Esophagus mucosa (tissue), 1 donor: ENCODE measurements around the gene NR1H4. TPM values are rescaled to one million over a fixed set of nuclear protein-coding genes. Genes with fewer than 3 reads are reported as not detected.
"Not testable (repeated sequence)": the region's sequence is repeated elsewhere in the genome, so short reads cannot be mapped to it uniquely, and the experiment has no call there.

ENCODE experiments used
- ATAC-seq: fragments of 200-7000 bp; cut with Tn5 transposase; one replicate; pipeline ENCODE4 v1.9.1; 2020
- total RNA-seq: library from RNA; stranded (reverse); gene quantifications from one replicate; pipeline ENCODE4 v1.2.4, GENCODE V29; 2023
- donor health status: DM: yes; HTN: yes; CAD: no.

Gene NR1H4
- total RNA-seq, 1 donor from 2014 or later: not detected

DNA sequence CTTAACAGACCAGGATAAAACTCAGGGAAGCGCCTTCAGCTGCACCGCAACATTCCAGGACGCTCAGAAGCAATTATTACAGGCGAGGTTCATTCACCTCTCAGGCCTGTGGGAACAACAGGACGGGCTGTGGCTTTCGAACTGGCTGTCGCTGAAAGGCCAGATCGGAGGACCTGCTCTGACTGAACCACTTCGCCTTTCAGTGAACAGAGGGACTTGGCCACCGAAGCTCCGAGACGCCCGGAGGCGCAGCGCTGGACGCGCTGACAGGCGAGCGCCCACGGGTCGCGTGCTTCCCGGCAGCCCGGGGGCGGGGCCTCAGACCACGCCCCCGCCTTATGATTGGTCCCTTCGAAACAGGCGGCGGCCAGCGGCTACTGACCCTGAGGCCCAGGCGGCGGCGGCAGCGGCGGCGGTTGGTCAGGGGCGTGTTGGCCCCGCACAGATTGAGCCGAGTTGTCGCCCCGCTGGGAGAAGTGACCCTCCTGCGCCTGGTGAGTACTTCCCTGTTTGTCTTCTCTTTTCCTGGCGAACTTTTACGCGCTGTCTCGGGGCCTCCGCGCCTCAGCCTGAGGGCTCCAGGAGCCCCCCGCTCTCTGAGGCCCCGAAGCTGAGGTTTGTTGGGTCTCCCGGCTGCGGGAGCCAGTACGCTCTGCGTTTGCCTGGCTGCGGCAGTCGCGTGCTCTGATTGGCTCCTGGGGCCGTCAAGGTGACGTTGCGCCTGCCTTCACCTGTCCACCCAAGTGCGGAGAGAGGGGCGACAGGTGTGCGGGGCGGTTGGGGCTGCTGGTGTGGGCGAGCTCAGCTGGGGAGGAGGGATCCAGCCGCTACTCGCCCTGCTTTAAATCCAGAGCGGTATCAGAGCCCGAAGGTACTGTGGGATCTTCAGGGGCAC lies 99.9 kb downstream of the NR1H4 start, which contains the start of gene GAS2L3:
Gene GAS2L3, plus strand, starts transcription at position 393 of the 895 bp plus-strand sequence. CDS start 21,221 bp downstream, outside the sequence.
- peak; percentile 95 for ATAC-seq

- peak; percentile 19 for ATAC-seq
Observed at GRCh38 chr12:100574187-100575074, 100.8 kb downstream of the NR1H4 start.

DNA sequence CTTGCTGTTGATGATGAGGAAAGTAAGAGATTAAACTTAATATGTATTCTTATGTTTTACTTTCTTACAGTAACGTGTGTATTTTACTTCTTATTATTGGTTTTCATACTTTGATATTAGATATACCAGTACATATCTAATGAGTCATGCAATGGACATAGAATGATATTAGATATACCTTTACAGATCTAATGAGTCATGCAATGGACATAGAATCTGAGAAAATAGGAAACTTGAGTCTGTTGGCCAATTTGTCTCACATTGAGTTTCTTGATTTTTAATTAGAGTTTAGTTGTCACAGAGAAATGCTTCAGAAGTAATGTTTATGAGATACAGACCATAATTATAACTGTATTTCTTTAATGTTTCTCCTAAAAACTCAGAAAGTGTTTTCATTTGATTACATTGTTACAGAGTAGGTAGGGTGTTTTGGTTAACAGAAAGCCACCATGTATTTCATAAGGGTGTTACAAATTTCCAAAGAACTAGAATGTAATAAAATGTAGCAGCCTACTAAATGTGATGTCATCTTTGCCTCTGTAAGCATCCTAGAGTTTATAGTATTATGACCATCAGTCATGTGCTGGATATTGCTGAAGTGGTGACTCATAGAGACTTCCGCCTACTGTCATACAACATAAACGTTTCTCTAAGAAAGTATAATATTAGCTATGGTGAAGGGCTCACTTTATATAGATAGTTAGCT lies 102.8 kb downstream of the NR1H4 start:
- peak; percentile 69 for ATAC-seq

DNA sequence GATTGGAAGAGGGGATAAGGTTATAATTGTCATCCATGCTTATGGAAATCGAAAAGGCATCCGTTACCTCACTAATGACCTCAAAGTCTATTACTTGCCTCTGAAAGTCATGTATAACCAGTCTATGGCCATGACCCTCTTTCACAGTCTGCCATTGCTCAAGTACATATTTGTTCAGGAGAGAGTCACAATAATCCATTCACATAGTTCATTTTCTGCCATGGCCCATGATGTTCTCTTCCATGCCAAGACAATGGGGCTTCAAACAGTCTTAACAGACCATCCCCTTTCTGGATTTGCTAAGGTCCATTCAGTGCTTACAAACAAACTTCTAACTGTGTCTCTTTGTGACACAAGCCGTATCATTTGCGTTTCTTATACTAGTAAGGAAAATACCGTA lies 105.3 kb downstream of the NR1H4 start:
- no peak for ATAC-seq

GRCh38 chr12:100579844-100580243 lies 106.2 kb downstream of the NR1H4 start:
- ATAC-seq: no peak

GRCh38 chr12:100584256-100584655 lies 110.6 kb downstream of the NR1H4 start:
- ATAC-seq: no peak

DNA sequence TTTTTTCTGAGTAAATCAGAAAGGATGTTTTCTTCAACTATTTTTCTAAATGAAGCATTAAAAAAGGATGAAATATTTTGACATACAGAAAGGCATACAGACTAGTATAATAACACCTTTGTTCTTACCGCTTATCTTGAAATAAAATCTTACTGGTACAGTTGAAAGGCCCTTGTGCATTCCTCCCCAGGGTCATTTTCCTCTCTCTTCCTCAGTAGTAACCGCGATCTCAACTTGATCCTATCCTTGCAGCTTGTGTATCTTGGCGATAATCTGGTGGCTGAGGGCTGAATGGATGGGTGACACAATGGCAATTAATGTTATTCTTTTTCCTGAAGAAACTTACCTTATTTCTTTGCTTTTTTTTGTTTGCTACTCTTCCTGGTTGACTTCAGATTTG lies 118.3 kb downstream of the NR1H4 start:
- no peak for ATAC-seq

DNA sequence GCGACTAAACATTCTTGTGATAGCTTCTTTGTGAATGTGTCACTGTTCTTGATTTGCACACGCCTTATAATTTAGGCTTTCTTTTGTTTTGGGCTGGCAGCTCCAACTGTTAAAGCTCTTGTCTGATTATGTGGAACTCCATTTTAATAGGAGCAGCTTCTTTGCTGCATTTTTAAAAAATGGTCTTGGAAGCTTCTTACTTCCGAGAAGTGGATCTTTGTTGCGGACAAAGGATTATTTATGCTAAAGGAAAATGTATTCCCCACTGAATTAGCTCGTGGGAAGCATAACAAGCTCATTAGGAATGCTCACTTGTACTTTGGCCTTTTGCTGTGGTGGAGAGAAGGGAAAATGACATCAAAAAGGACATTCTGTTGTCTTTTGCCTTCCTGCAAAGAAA lies 119.8 kb downstream of the NR1H4 start:
- no peak for ATAC-seq

DNA sequence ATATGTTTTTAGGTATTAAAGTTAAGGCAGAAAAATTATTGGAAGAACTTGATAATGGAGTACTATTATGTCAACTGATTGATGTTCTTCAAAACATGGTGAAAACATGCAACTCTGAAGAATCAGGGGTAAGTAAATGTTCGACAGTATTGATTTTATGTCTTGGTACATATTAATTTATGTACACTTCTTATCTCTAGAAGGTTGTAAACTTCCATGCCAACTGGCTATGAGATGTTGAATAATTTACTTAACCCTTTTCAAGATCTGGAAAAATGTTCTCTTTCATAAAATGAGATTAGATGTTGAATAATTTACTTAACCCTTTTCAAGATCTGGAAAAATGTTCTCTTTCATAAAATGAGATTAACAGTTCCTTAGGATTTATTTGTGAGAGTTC lies 128.0 kb downstream of the NR1H4 start:
- no peak for ATAC-seq

- not testable (repeated sequence) for ATAC-seq
Observed at GRCh38 chr12:100602997-100603396, 129.3 kb downstream of the NR1H4 start.

DNA sequence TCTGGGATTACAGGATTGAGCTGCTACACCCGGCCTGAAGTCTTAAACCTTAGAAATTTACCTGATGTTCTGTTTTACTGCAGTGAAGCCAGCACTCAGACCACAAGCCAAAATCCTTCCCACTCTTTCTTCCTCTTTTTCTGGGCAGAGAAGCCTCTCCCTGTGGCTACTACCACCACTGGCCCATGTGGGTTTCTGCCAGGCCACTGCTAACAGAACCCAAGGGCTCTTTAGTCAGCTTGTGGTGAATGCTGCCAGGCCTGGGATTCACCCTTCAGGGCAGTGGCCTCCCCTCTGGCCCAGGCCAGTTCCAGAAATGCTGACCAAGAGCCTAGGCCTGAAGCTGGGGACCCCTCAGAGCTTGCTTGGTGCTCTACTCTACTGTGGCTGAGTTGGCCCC lies 135.1 kb downstream of the NR1H4 start:
- ATAC-seq: no peak

- no peak for ATAC-seq
Observed at GRCh38 chr12:100610666-100611430, 137.2 kb downstream of the NR1H4 start.

GRCh38 chr12:100612606-100613005 lies 138.9 kb downstream of the NR1H4 start:
- ATAC-seq: no peak

Other genes starting within 250 kb of the NR1H4 start
- 0.68 TPM for gene DEPDC4, start 206.8 kb upstream of the NR1H4 start, total RNA-seq
- gene SCYL2, start 206.7 kb upstream of the NR1H4 start, total RNA-seq: 29.3 TPM
- gene SLC17A8, start 116.8 kb upstream of the NR1H4 start, total RNA-seq: not detected
- gene GAS2L3, start 99.8 kb downstream of the NR1H4 start, total RNA-seq: 4.7 TPM